Colonic mucosa (tissue), 4 donors: ENCODE results near the gene BFSP2. TPM values are rescaled to one million over a fixed set of nuclear protein-coding genes. Genes with fewer than 3 reads are reported as not detected.
"Not testable (repeated sequence)": the region's sequence is repeated elsewhere in the genome, so short reads cannot be mapped to it uniquely, and the experiment has no call there.

Experiments
- DNase-seq: peaks from one replicate; pipeline ENCODE4 v3.0.0-alpha.2; 2020
- H3K27ac ChIP-seq: fragments of 200-600 bp; one replicate; pipeline ENCODE4 v1.8.0; 2021
- H3K27me3 ChIP-seq: fragments of 200-600 bp; one replicate; pipeline ENCODE4 v1.8.0; 2021
- H3K36me3 ChIP-seq: fragments of 200-600 bp; one replicate; pipeline ENCODE4 v1.8.0; 2021
- H3K4me1 ChIP-seq: fragments of 200-600 bp; one replicate; pipeline ENCODE4 v1.8.0; 2021; ENCODE audit warnings: mild to moderate bottlenecking
- H3K4me3 ChIP-seq: fragments of 200-600 bp; one replicate; pipeline ENCODE4 v1.8.0; 2021
- H3K9ac ChIP-seq, 2 donors: one replicate each; pipeline ENCODE4 v1.7.0; 2013; ENCODE audit warnings: control low read depth in 2 of 2, low read depth in 2 of 2, low read length in 2 of 2
- H3K9me3 ChIP-seq: fragments of 200-600 bp; one replicate; pipeline ENCODE4 v1.8.0; 2021
- CTCF ChIP-seq: fragments of 200-600 bp; IDR thresholded peaks from one replicate; pipeline ENCODE4 v1.8.0; 2022; ENCODE audit warnings: antibody characterized with exemption, mild to moderate bottlenecking
- intact Hi-C: fragments of 100-400 bp; cut with DNase I; formaldehyde crosslinking; loops from one replicate; pipeline ENCODE4 v1.14.1; 2022
- total RNA-seq, 2 donors: library from RNA; stranded (reverse); fragmentation: NEBNext Ultra II Directional in 1 of 2; extraction: Animal tissue kit (Norgen Biotek cat#: 25700) in 1 of 2; gene quantifications; one replicate each; pipeline ENCODE4 v1.2.1, GENCODE V29; 2021
- donor health status: healthy.
- donor health status: DM: no; HTN: no; CAD: no.
- donor health status: DM: no; HTN: no; CAD: no.

BFSP2 gene
- total RNA-seq, 2 donors from 2014 or later = 0.64 TPM; not detected in 1

- H3K9ac ChIP-seq = no peak overlapping the region
- H3K4me3 ChIP-seq = no peak overlapping the region
- DNase-seq = no peak
- no peak for TF ChIP-seq CTCF
- no peaks in the 10 kb centered on the region for H3K27me3 ChIP-seq
- no peaks in the 10 kb centered on the region for H3K9me3 ChIP-seq
- no peaks in the 10 kb centered on the region for H3K36me3 ChIP-seq
- intact Hi-C loops = no loop called here
- H3K27ac ChIP-seq = no peak overlapping the region
- H3K4me1 ChIP-seq = no peaks in the 10 kb centered on the region
Observed at GRCh38 chr3:133494469-133494868, 94.6 kb downstream of the BFSP2 start.

- H3K36me3 ChIP-seq, intact Hi-C loops, DNase-seq, H3K4me3 ChIP-seq, H3K27me3 ChIP-seq, H3K9me3 ChIP-seq, H3K27ac ChIP-seq, H3K4me1 ChIP-seq, H3K9ac ChIP-seq: not testable (repeated sequence)
Observed at GRCh38 chr3:133502542-133502941, 102.7 kb downstream of the BFSP2 start.

- Histone ChIP-seq H3K9me3 (no peaks in the 10 kb centered on the region), H3K4me1 (no peaks in the 10 kb centered on the region), H3K27ac (no peak overlapping the region), H3K4me3 (no peak overlapping the region), H3K36me3 (no peaks in the 10 kb centered on the region), H3K9ac (no peak overlapping the region), H3K27me3 (no peaks in the 10 kb centered on the region)
- TF ChIP-seq CTCF = no peak
- intact Hi-C loops = no loop called here
- DNase-seq = no peak
Observed at GRCh38 chr3:133503409-133503808, 103.6 kb downstream of the BFSP2 start.

GRCh38 chr3:133504736-133505135 lies 104.9 kb downstream of the BFSP2 start:
- intact Hi-C loops = no loop called here
- H3K9me3 ChIP-seq = no peaks in the 10 kb centered on the region
- no peaks in the 10 kb centered on the region for H3K4me1 ChIP-seq
- H3K27me3 ChIP-seq = no peaks in the 10 kb centered on the region
- H3K4me3 ChIP-seq = no peak overlapping the region
- H3K36me3 ChIP-seq = no peaks in the 10 kb centered on the region
- TF ChIP-seq CTCF = no peak
- DNase-seq = no peak
- no peak overlapping the region for H3K9ac ChIP-seq
- H3K27ac ChIP-seq = no peak overlapping the region

- Histone ChIP-seq H3K27ac (peak overlapping the region; percentile 3), H3K4me3 (no peak overlapping the region), H3K9me3 (no peaks in the 10 kb centered on the region), H3K36me3 (no peaks in the 10 kb centered on the region), H3K4me1 (no peaks in the 10 kb centered on the region), H3K27me3 (no peaks in the 10 kb centered on the region), H3K9ac (no peak overlapping the region)
- no peak for DNase-seq
- intact Hi-C loops = no loop called here
- TF ChIP-seq CTCF = no peak
Observed at GRCh38 chr3:133505813-133506212, 106.0 kb downstream of the BFSP2 start.

- no peaks in the 10 kb centered on the region for H3K36me3 ChIP-seq
- no peaks in the 10 kb centered on the region for H3K9me3 ChIP-seq
- H3K4me1 ChIP-seq = no peaks in the 10 kb centered on the region
- H3K27me3 ChIP-seq = no peaks in the 10 kb centered on the region
- intact Hi-C loops = no loop called here
- no peak for DNase-seq
- TF ChIP-seq CTCF = no peak
- no peak overlapping the region for H3K9ac ChIP-seq
- H3K27ac ChIP-seq = peak overlapping the region; percentile 3
- no peak overlapping the region for H3K4me3 ChIP-seq
Observed at GRCh38 chr3:133506215-133506901, 106.5 kb downstream of the BFSP2 start.
